Erythroblast (primary cell): Measurements from ENCODE around the gene NFYB.

ENCODE experiments used
- GATA1 ChIP-seq: IDR thresholded peaks from 2 replicates; pipeline ENCODE4 v1.6.1; 2011; ENCODE audit warnings: low read depth, mild to moderate bottlenecking, control low read depth, low read length, moderate library complexity
- POLR2A ChIP-seq: IDR thresholded peaks from 2 replicates; pipeline ENCODE4 v1.6.1; 2011; ENCODE audit warnings: mild to moderate bottlenecking, low read length

GRCh38 chr12:104083769-104084475 is 54.1 kb downstream of the NFYB start:
- no peak for TF ChIP-seq POLR2A
- TF ChIP-seq GATA1: no peak
